Endothelial cell of hepatic sinusoid (primary cell): Measurements from ENCODE around the gene CYP2W1.
"Not testable (repeated sequence)": the region's sequence is repeated elsewhere in the genome, so short reads cannot be mapped to it uniquely, and the experiment has no call there.

Experiments
- in situ Hi-C: cut with HindIII; loops from 2 replicates; pipeline ENCODE4 v1.10.0; 2017; ENCODE audit warnings: low sequenced_read_pairs

Gene CYP2W1

DNA sequence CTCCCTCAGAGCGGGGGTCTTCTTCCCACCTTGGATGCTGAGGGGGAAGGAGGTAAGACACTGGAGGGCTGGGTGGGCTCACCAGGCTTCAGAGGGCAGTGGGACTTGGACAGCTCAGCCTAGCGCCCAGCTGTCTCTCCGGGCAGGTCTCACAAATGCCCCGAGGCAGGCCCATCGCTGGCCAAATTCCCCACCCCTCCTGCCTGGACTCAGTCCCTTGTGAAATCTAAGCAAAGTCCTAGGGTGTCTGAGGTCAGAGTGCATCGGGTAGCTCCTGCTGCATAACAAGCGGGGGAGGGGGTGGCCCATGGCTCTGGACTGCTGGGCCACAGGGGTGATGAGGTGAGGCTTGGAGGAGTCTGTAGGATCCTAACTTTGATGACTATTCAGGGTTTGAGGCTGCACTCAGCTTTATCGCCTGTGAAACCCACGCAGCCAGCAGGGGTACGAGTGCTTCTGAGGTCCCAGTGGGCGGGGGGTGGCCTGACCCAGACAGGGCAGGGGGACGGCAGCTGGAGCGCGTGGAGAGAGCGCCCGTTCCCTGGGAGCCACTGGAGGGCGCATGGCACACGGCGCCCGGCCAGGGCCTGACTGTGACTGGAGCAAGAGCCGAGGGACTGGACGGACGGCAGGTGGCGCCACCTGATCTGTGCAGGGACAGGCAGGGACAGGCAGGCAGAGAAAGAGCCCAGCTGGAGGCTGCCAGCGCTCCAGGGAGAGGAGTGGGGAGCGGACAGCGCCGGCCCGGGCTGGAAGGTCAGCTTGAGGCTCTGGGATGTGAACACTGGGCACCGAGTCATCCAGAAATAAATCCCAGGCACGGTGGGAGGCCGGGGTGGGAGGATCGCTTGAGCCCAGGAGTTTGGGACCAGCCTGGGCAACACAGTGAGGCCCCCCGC lies 10.0 kb downstream of the CYP2W1 start:
- in situ Hi-C loops: no loop called here

DNA sequence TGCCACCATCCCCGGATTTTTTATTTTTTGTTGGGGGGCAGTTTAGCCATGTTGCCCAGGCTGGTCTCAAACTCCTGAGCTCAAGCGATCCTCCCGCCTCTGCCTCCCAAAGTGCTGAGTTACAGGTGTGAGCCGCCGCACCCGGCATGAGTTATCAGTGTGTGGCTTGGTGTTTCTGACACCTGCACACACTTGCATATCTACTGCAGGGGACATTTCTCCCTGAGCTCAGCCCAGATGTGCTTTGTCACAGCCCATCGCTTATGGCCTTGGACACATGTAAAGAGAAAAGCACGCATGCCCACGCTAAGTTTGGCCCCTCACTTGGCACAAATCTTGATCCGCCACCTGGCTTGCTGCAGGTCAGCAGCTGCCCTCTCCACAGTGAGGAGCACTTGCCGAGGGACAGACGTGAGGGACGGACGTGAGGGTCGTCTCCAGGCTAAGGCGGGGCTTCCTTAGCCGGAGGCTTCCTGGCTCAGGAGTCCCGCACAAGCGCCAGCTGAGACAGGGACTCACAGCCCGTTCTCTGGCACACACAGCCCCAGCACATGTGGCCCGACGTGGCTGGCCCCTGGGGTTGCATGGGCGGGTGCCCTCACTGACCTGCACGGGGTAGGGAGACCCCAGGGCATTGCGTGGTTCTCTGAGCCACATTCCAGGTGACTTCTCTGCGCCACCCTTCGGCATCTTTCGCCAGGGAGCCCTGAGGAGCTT lies 11.8 kb downstream of the CYP2W1 start:
- in situ Hi-C loops: no loop called here

DNA sequence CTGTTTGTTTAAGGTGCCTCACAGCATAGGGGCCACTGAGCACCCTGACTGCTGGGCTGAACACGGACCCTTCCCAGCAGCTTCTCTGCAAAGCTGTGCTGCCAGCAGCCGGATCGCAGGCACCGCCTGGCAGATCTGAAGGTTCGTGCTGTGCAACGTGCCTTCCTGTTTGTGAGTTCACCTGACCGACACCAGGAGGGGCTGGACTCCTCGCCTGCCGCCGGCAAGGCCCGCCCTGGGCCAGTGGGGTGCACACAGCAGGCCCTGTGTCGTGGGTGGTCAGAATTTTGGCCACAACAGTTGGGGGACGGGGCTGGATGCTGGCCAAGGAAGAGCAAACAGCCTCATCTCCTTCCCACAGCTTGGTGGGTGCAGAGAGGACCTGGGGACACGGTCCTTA lies 12.6 kb downstream of the CYP2W1 start:
- in situ Hi-C loops: no loop called here

DNA sequence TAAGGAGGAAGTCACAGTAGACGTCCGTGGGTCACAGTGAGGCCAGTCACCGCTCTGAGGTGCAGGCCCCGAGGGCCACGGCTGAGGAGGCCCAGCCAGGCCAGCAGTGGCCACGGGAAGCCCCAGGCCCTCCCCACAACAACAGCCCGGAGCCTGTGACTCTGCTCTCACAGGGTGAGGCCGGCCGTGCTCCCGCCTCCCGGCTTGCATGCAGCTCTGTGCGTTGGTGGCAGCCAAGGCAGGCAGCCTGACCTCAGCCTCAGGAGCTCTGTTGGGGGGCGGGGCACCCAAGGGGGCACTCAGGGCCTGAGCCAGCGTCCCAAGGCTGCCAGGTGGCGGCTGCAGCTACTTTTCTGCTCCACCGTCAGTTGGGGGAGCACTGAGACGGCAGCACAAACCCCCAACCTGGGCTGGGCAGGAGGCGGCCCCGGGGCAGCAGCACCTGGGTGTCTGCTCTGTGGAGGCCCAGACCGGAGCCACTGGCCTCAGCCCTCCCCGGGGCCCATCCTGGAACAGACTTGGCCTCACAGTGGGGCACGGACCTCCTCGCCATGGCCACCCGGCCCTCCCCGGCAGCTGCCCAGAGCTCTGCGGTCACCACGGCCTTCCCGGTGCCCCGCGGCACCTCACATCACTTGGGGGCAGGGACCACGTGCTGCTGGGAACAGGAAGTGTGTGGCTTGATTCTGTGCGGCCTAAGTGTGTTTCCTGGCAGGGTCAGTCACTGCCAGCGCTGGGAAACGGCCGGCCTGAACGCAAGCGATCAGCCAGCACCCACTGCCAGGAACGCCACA lies 13.3 kb downstream of the CYP2W1 start:
- in situ Hi-C loops: no loop called here

DNA sequence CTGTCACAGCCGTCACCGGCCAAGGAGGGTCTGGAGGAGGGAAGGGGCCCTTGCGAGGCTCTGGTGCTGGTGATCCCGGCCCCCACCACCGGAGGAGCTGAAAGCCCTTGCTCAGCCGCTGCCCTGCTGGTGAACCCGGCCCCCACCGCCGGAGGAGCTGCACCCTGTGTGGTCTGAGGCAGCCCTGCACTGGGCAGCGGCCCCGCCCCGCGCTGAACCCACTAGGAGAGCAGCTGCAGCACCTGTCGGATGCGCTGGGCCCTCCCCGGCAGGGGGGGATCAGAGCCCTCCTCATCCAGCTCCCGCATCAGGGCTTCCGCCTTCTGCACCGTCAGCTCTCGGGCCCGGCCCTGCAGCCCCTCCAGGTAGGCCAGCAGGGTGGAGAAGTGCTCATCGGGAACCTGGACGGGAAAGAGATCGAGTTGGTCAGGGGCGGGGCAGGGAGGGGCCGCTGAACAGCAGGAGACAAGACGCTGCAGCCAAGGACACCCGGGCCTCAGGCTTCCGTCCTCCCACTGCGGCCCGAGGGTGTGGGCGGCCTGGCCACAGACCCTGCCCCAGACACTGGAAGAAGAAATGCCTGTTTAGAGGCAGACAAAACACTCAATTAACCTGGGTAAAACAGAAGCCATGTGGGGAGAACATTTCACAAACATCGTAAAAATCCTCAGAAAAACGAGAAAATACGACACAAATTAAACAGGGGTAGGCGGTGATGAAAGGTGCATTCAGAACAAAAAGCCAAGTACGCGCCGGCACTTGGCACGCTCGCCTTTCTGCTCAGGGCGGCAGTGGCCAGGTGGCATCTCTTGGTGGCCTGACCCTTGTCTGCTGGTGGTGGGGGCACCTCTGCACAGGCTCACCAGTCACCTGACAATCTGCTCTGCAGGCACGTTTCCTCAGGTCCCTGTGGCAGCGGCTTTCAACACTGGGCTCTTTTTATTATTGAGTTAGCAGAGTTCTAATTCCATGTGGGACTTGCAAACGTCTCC lies 14.7 kb downstream of the CYP2W1 start:
- in situ Hi-C loops: no loop called here

DNA sequence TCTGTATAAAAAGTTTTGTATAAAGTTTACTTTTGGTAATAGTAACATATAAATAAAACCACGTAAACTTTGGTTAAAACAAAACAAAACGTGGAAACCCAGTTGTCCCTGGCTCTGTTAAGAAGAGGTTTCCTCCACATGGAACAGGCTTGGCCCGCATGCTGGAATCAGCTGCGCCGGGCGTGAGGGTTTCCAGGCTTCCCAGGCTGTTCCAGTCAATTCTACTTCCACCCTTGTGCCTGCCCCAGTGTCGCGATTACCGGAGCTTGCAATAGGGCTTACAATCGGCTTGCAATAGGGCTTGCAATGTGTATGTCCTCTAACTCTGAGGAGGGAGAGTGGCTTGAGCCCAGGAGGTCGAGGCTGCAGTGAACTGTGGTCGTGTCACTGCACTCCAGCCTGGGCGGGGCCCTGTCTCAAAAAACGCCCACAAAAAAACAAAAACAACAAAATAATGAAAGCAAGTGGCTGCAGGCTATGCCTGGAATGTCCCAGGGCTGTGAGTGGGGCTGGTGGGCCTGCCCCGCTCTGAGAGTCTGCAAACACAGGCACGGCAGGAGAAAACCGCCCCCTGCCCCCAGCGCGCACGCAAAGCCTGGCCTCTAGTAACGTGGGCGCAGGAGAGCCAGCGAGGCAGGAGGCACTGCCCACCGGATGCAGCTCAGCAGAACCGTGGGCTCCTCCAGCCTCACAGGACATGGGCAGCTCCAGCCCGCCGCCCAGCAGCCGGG lies 16.3 kb downstream of the CYP2W1 start:
- in situ Hi-C loops: no loop called here

DNA sequence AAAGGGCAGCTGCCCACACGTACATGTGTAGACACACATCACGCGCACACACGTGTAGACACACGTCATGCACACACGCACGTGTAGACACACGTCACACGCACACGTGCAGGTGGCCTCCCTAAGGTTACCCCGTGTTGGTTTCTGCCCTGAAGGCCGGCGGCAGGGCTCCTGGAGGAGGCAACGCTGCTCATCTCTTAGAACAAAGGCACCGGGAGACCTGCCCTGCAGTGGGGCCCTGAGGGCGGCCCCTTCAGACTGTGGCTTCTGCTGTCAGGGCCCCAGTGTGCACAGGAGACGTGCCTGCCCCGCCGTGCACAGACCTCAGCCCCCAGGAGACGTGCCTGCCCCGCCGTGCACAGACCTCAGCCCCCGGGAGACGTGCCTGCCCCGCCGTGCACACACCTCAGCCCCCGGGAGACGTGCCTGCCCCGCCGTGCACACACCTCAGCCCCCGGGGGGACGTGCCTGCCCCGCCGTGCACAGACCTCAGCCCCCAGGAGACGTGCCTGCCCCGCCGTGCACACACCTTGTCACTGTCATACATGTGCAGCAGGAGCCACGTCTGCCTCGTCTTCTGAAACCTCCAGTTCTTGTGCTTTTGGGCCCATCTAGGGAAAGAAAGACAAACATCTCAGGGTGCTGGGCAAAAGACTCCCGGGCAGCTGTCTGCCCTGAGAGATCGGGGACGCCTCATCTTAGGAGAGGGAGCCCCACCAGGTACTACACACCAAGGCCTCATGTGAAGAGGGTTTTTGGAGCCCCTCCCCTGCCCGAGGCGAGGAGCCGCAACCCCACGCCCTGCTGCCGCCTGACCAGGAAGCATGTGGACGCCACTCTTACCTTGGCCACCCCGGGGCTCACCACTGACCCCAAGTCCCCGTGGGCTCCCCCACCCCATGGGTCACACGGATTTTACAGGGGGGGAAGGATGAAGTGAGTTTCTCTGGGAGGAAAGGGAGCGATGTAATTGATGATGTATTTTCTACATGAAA lies 17.3 kb downstream of the CYP2W1 start:
- in situ Hi-C loops: no loop called here

DNA sequence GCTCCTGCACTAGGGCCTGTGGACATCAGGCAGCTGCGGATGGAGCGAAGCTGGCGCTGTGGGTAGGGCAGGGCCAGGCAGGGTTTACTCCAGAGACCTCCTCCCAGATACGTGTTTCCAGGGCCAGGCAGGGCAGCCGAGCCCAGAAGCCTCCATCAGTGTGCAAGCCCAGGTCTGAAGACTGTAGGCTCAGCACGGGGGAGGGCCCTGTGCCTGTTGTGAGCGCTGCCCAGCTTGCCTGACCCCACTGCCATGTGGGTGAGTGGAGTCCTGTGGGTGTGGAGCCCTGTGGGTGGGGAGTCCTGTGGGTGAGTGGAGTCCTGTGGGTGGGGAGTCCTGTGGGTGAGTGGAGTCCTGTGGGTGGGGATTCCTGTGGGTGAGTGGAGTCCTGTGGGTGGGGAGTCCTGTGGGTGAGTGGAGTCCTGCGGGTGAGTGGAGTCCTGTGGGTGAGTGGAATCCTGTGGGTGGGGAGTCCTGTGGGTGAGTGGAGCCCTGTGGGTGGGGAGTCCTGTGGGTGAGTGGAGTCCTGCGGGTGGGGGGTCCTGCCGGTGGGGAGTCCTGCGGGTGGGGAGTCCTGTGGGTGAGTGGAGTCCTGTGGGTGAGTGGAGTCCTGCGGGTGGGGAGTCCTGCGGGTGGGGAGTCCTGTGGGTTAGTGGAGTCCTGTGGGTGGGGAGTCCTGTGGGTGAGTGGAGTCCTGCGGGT lies 18.2 kb downstream of the CYP2W1 start:
- in situ Hi-C loops: not testable (repeated sequence)

DNA sequence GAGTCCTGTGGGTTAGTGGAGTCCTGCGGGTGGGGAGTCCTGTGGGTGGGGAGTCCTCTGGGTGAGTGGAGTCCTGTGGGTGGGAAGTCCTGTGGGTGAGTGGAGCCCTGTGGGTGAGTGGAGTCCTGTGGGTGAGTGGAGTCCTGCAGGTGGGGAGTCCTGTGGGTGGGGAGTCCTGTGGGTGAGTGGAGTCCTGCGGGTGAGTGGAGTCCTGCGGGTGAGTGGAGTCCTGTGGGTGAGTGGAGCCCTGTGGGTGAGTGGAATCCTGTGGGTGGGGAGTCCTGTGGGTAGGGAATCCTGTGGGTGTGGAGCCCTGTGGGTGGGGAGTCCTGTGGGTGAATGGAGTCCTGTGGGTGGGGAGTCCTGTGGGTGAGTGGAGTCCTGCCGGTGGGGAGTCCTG lies 19.0 kb downstream of the CYP2W1 start:
- in situ Hi-C loops: not testable (repeated sequence)

DNA sequence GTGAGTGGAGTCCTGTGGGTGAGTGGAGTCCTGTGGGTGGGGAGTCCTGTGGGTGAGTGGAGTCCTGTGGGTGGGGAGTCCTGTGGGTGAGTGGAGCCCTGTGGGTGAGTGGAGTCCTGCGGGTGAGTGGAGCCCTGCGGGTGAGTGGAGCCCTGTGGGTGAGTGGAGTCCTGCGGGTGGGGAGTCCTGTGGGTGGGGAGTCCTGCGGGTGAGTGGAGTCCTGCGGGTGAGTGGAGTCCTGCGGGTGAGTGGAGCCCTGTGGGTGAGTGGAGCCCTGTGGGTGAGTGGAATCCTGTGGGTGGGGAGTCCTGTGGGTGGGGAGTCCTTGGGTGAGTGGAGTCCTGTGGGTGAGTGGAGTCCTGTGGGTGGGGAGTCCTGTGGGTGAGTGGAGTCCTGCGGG lies 19.5 kb downstream of the CYP2W1 start:
- in situ Hi-C loops: not testable (repeated sequence)

DNA sequence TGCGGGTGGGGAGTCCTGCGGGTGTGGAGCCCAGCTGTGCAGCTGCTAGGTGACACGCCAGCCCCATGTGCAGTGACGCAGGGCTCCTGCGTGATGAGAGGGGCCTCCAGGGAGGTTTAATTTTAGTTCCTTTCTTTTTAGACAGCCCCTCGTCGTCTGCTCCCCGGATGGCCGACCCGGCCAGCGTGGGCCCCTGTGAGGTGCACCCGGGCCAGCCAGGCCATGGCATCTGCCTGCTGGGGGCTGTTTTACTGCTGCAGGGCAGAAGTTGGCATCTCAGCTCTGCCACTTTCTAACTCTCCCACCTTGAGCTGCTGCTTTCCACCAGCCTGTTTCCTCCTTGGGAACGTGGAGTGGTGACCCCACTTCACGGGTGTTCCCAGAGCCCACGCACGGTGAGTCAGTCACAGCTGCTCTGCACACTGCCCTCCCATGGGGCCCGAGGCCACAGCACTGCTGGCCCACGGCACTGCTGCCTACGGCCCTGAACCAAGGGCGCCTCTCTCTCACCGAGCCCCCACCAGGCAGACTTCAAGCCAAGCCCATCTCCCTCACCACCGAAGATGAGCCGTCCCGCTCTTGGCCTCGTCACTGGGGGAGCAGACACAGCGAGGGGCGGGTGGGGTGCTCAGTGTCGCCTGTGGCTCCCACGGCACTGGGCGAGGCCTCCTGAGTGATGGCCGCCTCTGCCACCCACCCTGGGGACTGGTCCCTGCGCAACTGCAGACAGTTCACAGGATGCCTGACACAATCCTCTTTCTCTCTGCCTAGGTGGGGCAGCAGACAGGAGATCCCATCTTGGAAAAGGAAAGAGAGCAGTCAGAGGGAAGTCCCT lies 21.3 kb downstream of the CYP2W1 start:
- in situ Hi-C loops: no loop called here

DNA sequence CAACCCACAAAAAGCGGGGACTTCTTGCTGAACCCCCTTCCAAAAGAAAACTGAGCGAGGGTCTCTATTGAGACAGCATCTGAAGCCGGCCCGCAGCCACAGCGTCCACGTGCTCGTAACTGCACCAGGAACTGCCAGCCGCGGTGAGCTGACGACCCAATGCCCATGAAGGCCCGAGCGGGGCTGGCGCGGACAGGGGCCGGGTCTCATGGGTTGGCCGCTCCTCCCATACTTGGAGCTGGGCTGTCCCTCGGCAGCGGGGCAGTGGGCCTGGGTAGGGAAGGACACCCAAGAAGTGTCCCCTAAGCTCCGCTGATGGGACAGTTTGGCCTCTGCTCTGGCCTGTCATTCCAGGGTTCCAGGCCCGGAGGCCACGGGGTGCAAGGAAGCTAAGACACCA lies 22.3 kb downstream of the CYP2W1 start:
- in situ Hi-C loops: no loop called here

DNA sequence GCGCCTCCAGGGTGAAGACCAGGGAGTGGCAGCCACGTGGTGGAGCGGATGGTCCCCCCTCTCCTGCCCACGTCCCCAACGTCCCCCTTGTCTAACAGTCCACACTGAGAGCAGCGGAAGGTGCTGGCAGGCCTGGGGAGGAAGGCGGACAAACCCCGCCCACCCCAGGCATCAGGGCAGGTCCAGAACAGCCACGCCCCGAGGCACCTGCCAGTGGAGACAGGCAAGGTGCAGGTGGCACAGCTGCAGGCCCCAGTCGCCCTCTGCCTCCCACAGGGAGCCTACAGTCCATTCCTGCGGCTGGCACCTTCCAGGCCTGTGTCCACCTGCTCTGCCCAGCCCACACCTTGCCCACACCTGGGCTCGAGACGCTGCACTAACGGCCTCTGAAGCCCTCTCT lies 24.9 kb downstream of the CYP2W1 start:
- in situ Hi-C loops: no loop called here

DNA sequence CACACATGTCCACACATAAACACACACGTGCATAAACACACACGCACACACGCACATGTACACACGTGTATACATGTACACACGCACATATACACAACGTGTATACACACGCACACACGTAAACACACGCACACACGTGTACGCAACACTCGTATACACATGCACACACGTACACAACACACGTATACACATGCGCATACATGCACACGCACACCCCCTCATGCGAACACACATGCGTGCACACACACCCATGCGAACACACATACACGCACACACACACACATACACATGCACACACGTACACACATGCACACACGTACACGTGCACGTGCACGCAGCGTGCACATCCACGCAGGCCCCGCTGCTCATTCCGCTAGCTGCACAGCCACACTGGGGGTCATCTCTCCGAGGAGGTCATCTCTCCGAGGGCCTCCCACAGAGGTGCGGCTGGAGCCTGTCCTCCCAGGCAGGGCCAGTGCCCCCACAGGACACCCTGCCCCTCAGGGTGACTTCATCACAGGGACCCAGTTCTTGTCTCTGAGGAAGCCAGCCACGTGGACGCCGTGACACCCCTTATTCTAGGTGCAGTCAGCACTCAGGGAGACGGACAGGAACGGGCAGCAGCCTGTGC lies 25.9 kb downstream of the CYP2W1 start:
- in situ Hi-C loops: no loop called here

DNA sequence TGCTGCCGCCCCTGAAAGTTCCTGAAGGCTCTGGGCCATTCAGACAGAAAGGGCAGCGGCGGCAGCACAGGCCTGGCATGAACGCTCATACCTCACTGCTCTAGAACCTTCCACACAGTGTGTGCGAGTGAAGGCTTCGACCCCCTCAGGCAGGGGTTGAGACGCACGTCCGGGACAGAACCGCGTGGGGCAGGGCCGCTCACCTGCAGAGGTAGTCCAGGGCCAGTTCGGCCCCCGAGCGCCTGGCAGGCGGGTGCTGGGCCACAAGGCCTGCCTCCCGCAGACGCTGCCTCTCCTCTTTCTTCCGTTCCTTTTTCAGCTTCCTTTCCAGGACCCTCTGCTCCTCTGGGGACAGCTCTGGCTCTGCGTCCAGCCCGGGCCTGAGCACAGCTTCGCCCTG lies 26.8 kb downstream of the CYP2W1 start:
- in situ Hi-C loops: no loop called here

DNA sequence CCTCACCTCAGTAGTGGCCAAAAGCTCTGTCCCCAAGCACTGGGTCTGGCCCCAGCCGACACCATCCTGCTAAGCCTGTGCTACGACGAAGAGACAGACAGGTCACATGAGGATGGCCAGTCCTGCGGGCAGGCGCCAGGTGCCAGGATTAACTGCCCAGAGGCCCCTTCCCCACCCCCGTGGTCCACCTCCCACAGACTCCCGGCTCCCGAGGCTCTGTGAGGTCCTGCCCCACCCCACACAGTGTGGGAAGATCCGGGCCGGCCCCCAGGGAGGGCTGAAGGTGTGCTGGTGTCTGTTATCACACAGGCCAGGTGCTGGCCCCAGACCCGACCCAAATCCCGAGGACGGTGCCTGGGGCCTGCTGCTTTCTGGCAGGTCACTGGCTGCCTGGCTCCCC lies 27.2 kb downstream of the CYP2W1 start:
- in situ Hi-C loops: no loop called here
